Osteocyte (in vitro differentiated cells): Measurements from ENCODE around the gene EPHA3. TPM values are rescaled to one million over a fixed set of nuclear protein-coding genes. Genes with fewer than 3 reads are reported as not detected.

Experiments used
- DNase-seq: peaks from one replicate; pipeline ENCODE4 v3.0.0; 2021; ENCODE audit warnings: mixed read lengths; ENCODE audit not compliant: unreplicated experiment; ENCODE audit errors: extremely low spot score
- H3K27ac Mint-ChIP-seq: one replicate; pipeline ENCODE4 v1.8.0; 2021; ENCODE audit warnings: mild to moderate bottlenecking, mixed read lengths; ENCODE audit not compliant: unreplicated experiment
- H3K27me3 Mint-ChIP-seq: one replicate; pipeline ENCODE4 v1.8.0; 2021; ENCODE audit warnings: mixed read lengths; ENCODE audit not compliant: unreplicated experiment
- H3K36me3 Mint-ChIP-seq: one replicate; pipeline ENCODE4 v1.8.0; 2021; ENCODE audit warnings: mixed read lengths; ENCODE audit not compliant: unreplicated experiment
- H3K4me1 Mint-ChIP-seq: one replicate; pipeline ENCODE4 v1.8.0; 2021; ENCODE audit warnings: mixed read lengths; ENCODE audit not compliant: unreplicated experiment
- H3K4me3 Mint-ChIP-seq: one replicate; pipeline ENCODE4 v1.8.0; 2021; ENCODE audit warnings: mild to moderate bottlenecking, moderate library complexity, mixed read lengths; ENCODE audit not compliant: unreplicated experiment
- H3K9me3 Mint-ChIP-seq: one replicate; pipeline ENCODE4 v1.8.0; 2021; ENCODE audit warnings: mixed read lengths; ENCODE audit not compliant: unreplicated experiment
- CTCF ChIP-seq: fragments of 200-600 bp; sonication (generic); IDR thresholded peaks from 2 replicates; pipeline ENCODE4 v1.5.0; 2021; ENCODE audit warnings: antibody characterized with exemption, mild to moderate bottlenecking, moderate library complexity
- total RNA-seq: library from RNA; stranded (reverse); gene quantifications from 2 replicates; pipeline ENCODE4 v1.2.1, GENCODE V29; 2021

EPHA3 gene
- total RNA-seq, 1 donor from 2014 or later = 0.94 TPM

- no peaks in the 10 kb centered on the region for H3K4me1 Mint-ChIP-seq
- H3K4me3 Mint-ChIP-seq = no peak overlapping the region
- no peak overlapping the region for H3K27ac Mint-ChIP-seq
- TF ChIP-seq CTCF = no peak
- no peaks in the 10 kb centered on the region for H3K27me3 Mint-ChIP-seq
- H3K9me3 Mint-ChIP-seq = no peaks in the 10 kb centered on the region
- DNase-seq = no peak
- H3K36me3 Mint-ChIP-seq = no peaks in the 10 kb centered on the region
Measured at GRCh38 chr3:89490129-89490528, 382.7 kb downstream of the EPHA3 start.

- H3K27me3 Mint-ChIP-seq = no peaks in the 10 kb centered on the region
- no peak overlapping the region for H3K27ac Mint-ChIP-seq
Measured at GRCh38 chr3:89494734-89495133, 387.3 kb downstream of the EPHA3 start.

GRCh38 chr3:89503891-89504391, 396.5 kb downstream of the EPHA3 start:
- Mint-ChIP-seq H3K27me3 (no peaks in the 10 kb centered on the region), H3K9me3 (peaks cover 8% of the 10 kb centered on the region), H3K4me1 (no peaks in the 10 kb centered on the region), H3K36me3 (no peaks in the 10 kb centered on the region), H3K27ac (no peak overlapping the region), H3K4me3 (no peak overlapping the region)
- no peak for TF ChIP-seq CTCF
- no peak for DNase-seq

More at GRCh38 chr3:89494734-89495133, 387.3 kb downstream of the EPHA3 start:
- no peak for DNase-seq
- Mint-ChIP-seq H3K4me1 (no peaks in the 10 kb centered on the region), H3K36me3 (no peaks in the 10 kb centered on the region), H3K9me3 (no peaks in the 10 kb centered on the region), H3K4me3 (no peak overlapping the region)
- no peak for TF ChIP-seq CTCF

GRCh38 chr3:89504432-89504831, 397.0 kb downstream of the EPHA3 start:
- Mint-ChIP-seq H3K4me3 (no peak overlapping the region), H3K4me1 (no peaks in the 10 kb centered on the region), H3K27ac (no peak overlapping the region), H3K36me3 (no peaks in the 10 kb centered on the region), H3K27me3 (no peaks in the 10 kb centered on the region), H3K9me3 (peaks cover 8% of the 10 kb centered on the region)
- DNase-seq = no peak
- no peak for TF ChIP-seq CTCF

DNA sequence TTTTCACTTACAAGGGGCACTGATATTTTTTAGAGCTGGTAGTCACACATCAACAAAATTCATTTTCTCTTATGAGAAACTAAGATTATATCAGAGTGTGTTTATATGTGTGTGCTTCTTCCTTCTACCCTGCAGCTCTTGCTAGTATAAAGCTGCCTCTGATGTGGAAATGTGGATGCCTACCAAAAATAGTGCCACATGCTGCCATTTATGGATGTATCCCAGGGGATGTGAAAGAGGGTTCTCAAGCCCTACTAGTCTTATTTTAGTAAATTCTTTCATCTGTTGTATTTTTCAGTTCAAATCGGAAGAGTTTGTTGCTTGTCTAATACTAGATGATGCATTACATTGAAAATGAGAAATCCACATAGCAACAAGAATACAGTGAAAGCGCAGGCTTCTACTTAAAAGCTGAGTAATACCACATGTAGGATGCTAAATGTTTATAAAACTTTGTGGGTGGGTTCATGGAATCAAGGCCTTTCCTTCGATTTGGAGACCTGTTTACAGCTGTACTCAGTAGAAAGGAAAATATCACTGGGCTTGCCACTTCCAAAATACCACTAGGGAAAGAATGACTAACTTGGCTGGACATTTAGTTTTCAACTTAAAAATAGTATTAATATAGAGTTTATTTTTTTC, 399.2 kb downstream of the EPHA3 start:
- no peaks in the 10 kb centered on the region for H3K4me1 Mint-ChIP-seq
- H3K4me3 Mint-ChIP-seq = no peak overlapping the region
- peaks cover 2% of the 10 kb centered on the region for H3K9me3 Mint-ChIP-seq
- no peaks in the 10 kb centered on the region for H3K36me3 Mint-ChIP-seq
- H3K27me3 Mint-ChIP-seq = peaks cover 3% of the 10 kb centered on the region
- no peak for DNase-seq
- no peak for TF ChIP-seq CTCF
- no peak overlapping the region for H3K27ac Mint-ChIP-seq
